HEK293T (cell line): ENCODE data around the gene APOA4.

Source experiments
- FOXK2 ChIP-seq: fragments of 450-650 bp; IDR thresholded peaks from 2 replicates; pipeline ENCODE4 v1.6.1; 2016; ENCODE audit warnings: mild to moderate bottlenecking
- LEF1 ChIP-seq: fragments of 450-650 bp; IDR thresholded peaks from 2 replicates; pipeline ENCODE4 v1.6.1; 2017; ENCODE audit warnings: mild to moderate bottlenecking, borderline replicate concordance
- SP1 ChIP-seq: fragments of 450-650 bp; IDR thresholded peaks from 2 replicates; pipeline ENCODE4 v1.6.1; 2017
- TARDBP ChIP-seq: fragments of 450-650 bp; IDR thresholded peaks from 2 replicates; pipeline ENCODE4 v1.6.1; 2016

DNA sequence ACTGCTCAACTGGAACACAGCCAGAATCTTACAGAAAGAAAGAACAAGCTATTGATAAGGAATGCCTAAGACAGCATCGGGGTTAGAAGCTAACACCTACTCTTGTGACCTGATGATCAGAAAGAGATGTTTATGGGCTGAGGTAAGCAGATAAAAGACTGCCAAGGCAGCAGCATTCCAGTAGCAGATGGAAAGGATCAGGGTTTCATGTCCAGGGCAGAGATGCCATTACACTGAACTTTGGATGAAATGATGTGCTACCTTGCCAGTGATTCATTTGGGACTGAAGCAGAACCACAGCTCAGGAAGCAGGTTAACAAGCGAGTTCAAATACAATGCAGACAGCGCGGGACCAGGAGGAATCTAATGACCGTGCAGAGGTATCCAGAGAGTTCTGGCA lies 41.4 kb upstream of the APOA4 start:
- TF ChIP-seq LEF1 (no peak), SP1 (no peak), TARDBP (no peak), FOXK2 (no peak)
